Spleen (tissue), 11 donors: ENCODE results near the gene PRKACB. TPM values are rescaled to one million over a fixed set of nuclear protein-coding genes. Genes with fewer than 3 reads are reported as not detected.

ENCODE experiments used
- DNase-seq: peaks from one replicate; pipeline ENCODE4 v3.0.0-alpha.2; 2020
- H3K27ac ChIP-seq, 8 donors: fragments of 200-600 bp; sonication (generic) in 7 of 8; 1 replicate in 4 of 8; 2 replicates in 4 of 8; pipeline versions ENCODE4 v1.5.0 to v1.8.0; 2016 to 2021; ENCODE audit warnings: inconsistent platforms in 4 of 8, mild to moderate bottlenecking in 4 of 8, moderate library complexity in 1 of 8
- H3K27me3 ChIP-seq, 7 donors: fragments of 200-600 bp; sonication (generic) in 6 of 7; replicated peaks in 1 of 7; 1 replicate in 4 of 7; 2 replicates in 3 of 7; pipeline versions ENCODE4 v1.5.0 to v1.8.0; 2016 to 2021; ENCODE audit warnings: inconsistent platforms in 3 of 7, mild to moderate bottlenecking in 1 of 7
- H3K36me3 ChIP-seq, 6 donors: fragments of 200-600 bp; sonication (generic) in 5 of 6; 1 replicate in 4 of 6; 2 replicates in 2 of 6; pipeline versions ENCODE4 v1.5.0 to v1.8.0; 2016 to 2021; ENCODE audit warnings: inconsistent platforms in 2 of 6
- H3K4me1 ChIP-seq, 6 donors: fragments of 200-600 bp; sonication (generic) in 5 of 6; 1 replicate in 3 of 6; 2 replicates in 3 of 6; pipeline versions ENCODE4 v1.5.0 to v1.8.0; 2016 to 2021; ENCODE audit warnings: inconsistent platforms in 3 of 6
- H3K4me3 ChIP-seq, 8 donors: fragments of 200-600 bp; sonication (generic) in 7 of 8; 1 replicate in 4 of 8; 2 replicates in 4 of 8; pipeline versions ENCODE4 v1.5.0 to v1.8.0; 2016 to 2021; ENCODE audit warnings: inconsistent platforms in 4 of 8, mild to moderate bottlenecking in 4 of 8, moderate library complexity in 2 of 8
- H3K9me3 ChIP-seq, 8 donors: fragments of 200-600 bp; sonication (generic) in 7 of 8; 1 replicate in 4 of 8; 2 replicates in 4 of 8; pipeline versions ENCODE4 v1.5.0 to v1.8.0; 2016 to 2021; ENCODE audit warnings: inconsistent platforms in 4 of 8
- POLR2A ChIP-seq, 3 donors: fragments of 450-650 bp; IDR thresholded peaks; one replicate each; pipeline ENCODE4 v1.5.1; 2017; ENCODE audit warnings: antibody characterized with exemption in 3 of 3, mild to moderate bottlenecking in 1 of 3
- POLR2AphosphoS5 ChIP-seq, 3 donors: sonication (generic); formaldehyde crosslinking; IDR thresholded peaks; one replicate each; pipeline ENCODE4 v1.5.1; 2017; ENCODE audit warnings: antibody characterized with exemption in 3 of 3
- WGBS, 5 donors: extraction: QIAGEN DNeasy Blood & Tissue Kit in 3 of 5; methylation state at CpG; one replicate each; pipeline versions ENCODE4 v1.1.5 to v1.1.7; 2013 to 2018; 5-methylcytosine and 5-hydroxymethylcytosine counted together
- intact Hi-C: fragments of 100-400 bp; cut with DNase I; formaldehyde crosslinking; loops from one replicate; pipeline ENCODE4 v1.15.0; 2023; ENCODE audit warnings: low total_unique reads
- polyA plus RNA-seq, 3 donors: library from polyadenylated mRNA; stranded (reverse); fragments of 200-250 nt; gene quantifications; one replicate each; pipeline ENCODE4 v1.2.1, GENCODE V29; 2013
- total RNA-seq, 7 donors: library from RNA; depleted of rRNA in 3 of 7; stranded (reverse); fragments of >200 nt in 3 of 7; fragmentation: NEBNext Ultra II Directional in 4 of 7; extraction: Animal tissue kit (Norgen Biotek cat#: 25700) in 4 of 7; gene quantifications; one replicate each; pipeline versions ENCODE4 v1.1.0 to v1.2.1, GENCODE V29; 2016 to 2021
- TF ChIP-seq, protein P1 (sequence below), 11 experiments: fragments of 200-600 bp in 7 of 11; fragments of 450-650 bp in 4 of 11; sonication (generic) in 4 of 11; IDR thresholded peaks in 8 of 11; conservative IDR thresholded peaks in 3 of 11; 1 replicate in 7 of 11; 2 replicates in 4 of 11; pipeline versions ENCODE4 v1.4.0 to v1.8.0; 2016 to 2021; ENCODE audit warnings: antibody characterized with exemption in 11 of 11, inconsistent platforms in 4 of 11, mild to moderate bottlenecking in 1 of 11
- donor health status: healthy with polysubstance abuse.
- donor health status: DM: no; HTN: no; CAD: no; lungs with moderate emphysema.
- donor health status: DM: no; HTN: no; CAD: no.
- donor health status: Bipolar disorder and iron deficiency.
- donor health status: healthy.
- donor health status: DM: no; HTN: no; CAD: no.
- donor health status: DM: yes; HTN: yes; CAD: no.

PRKACB gene
- total and polyA plus RNA-seq, 10 donors: 21.0 to 93.0 (median 61.1) TPM

DNA sequence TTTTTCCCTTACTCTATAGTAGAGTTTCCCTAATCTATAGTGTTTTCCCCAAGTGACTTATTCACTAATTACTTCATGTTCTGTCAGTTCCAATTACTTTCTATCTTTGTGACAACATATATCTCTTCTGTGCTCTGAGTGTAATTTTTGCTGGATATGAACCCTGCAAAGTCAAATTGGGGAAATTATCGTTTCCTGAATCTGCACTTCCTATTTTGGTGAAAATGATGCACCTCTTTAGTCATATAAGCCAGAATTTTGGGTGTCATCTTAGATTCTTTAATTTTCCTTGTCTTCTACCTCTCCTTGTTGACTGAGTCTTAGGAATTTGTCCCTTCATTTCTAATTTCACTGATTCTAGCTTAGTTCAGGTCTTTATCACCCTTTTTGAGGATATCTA lies 33.4 kb upstream of the PRKACB start:
- WGBS, 5 donors: 60 to 96% (median 80%) methylated on average over 1 of the region's 1 CpG
- peaks cover 0 to 7% (median 6%) of the 10 kb centered on the region in 8 donors for H3K9me3 ChIP-seq

DNA sequence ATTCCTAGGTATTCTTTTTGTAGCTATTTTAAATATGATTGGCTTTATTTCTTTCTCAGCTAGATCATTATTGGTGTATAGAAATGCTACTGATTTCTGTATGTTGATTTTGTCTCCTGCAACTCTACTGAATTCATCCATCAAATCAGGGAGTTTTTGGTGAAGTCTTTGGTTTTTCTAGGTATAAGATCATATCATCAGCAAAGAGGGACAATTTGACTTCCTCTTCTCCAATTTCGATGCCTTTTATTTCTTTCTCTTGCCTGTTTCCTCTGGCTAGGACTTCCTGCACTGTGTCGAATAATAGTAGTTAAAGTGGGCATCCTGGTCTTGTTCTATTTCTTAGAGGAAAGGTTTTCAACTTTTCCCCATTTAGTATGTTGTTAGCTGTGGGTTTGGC lies 27.5 kb upstream of the PRKACB start:
- 14 to 27% (median 19%) methylated on average over 2 of the region's 2 CpGs for WGBS, 5 donors
- no peak overlapping the region for H3K27ac ChIP-seq
- intact Hi-C loops: no loop called here
- TF ChIP-seq, protein P1, sequence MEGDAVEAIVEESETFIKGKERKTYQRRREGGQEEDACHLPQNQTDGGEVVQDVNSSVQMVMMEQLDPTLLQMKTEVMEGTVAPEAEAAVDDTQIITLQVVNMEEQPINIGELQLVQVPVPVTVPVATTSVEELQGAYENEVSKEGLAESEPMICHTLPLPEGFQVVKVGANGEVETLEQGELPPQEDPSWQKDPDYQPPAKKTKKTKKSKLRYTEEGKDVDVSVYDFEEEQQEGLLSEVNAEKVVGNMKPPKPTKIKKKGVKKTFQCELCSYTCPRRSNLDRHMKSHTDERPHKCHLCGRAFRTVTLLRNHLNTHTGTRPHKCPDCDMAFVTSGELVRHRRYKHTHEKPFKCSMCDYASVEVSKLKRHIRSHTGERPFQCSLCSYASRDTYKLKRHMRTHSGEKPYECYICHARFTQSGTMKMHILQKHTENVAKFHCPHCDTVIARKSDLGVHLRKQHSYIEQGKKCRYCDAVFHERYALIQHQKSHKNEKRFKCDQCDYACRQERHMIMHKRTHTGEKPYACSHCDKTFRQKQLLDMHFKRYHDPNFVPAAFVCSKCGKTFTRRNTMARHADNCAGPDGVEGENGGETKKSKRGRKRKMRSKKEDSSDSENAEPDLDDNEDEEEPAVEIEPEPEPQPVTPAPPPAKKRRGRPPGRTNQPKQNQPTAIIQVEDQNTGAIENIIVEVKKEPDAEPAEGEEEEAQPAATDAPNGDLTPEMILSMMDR (IDR thresholded peaks at IDR 0.05 in 8 of 11, conservative IDR thresholded peaks at IDR 0.05 in 3 of 11): no peak
- no peak for TF ChIP-seq POLR2AphosphoS5 (IDR thresholded peaks at IDR 0.05)
- no peak for TF ChIP-seq POLR2A (IDR thresholded peaks at IDR 0.05)
- H3K9me3 ChIP-seq: no peaks in the 10 kb centered on the region
- no peak for DNase-seq
- no peak overlapping the region for H3K4me3 ChIP-seq
- H3K36me3 ChIP-seq: no peaks in the 10 kb centered on the region
- no peaks in the 10 kb centered on the region for H3K4me1 ChIP-seq
- no peaks in the 10 kb centered on the region for H3K27me3 ChIP-seq

More for the DNA sequence above, 33.4 kb upstream of the PRKACB start:
- Histone ChIP-seq H3K4me3 (no peak overlapping the region), H3K27me3 (no peaks in the 10 kb centered on the region), H3K27ac (no peak overlapping the region), H3K36me3 (no peaks in the 10 kb centered on the region), H3K4me1 (no peaks in the 10 kb centered on the region)
- intact Hi-C loops: no loop called here
- DNase-seq: no peak
- TF ChIP-seq POLR2A (IDR thresholded peaks at IDR 0.05) (no peak), POLR2AphosphoS5 (IDR thresholded peaks at IDR 0.05) (no peak)
- TF ChIP-seq, protein P1 (IDR thresholded peaks at IDR 0.05 in 8 of 11, conservative IDR thresholded peaks at IDR 0.05 in 3 of 11): no peak

DNA sequence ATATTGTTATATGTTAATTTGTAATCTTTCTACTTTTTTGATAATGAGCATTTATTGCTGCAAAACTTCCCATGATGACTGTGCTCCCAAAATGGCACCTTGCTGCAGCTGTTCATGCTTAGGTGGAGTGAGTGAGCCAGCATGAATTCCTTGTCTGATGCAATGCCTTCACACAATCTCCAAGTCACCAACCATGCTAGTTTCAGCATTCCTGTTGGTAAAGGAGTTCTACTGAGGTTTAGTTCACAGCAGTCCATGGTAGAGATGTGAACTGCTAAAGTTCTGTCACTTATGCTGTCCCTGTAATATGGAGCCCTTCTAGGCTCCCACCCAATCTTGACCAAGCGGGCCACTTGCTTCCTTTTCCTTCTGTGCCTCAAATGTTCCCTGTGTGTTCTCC lies 26.2 kb upstream of the PRKACB start:
- Histone ChIP-seq H3K36me3 (no peaks in the 10 kb centered on the region), H3K27ac (no peak overlapping the region), H3K4me1 (no peaks in the 10 kb centered on the region), H3K27me3 (no peaks in the 10 kb centered on the region), H3K4me3 (no peak overlapping the region), H3K9me3 (no peaks in the 10 kb centered on the region)
- DNase-seq: no peak
- intact Hi-C loops: no loop called here
- WGBS, 5 donors: 94 to 100% (median 96%) methylated on average over 1 of the region's 1 CpG
- TF ChIP-seq POLR2A (IDR thresholded peaks at IDR 0.05): no peak
- TF ChIP-seq POLR2AphosphoS5 (IDR thresholded peaks at IDR 0.05): no peak

DNA sequence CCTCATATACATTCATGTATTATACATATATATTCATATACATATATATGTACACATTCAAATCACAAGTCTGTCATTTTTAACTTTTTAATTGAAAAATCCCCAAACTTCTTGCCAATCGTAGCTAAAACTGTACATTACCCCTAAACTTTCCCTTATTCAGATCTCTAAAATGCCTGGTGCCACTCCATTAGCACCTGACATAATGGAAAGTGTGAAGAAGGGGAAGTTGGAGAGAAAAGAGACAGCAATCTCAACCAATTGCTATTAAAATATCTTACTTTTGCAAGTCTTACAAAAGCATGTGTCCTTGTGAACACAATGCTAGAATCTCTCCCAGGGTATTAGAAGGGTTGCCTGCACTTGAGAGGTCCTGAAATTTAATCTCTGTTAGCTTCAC lies 22.7 kb upstream of the PRKACB start:
- H3K4me3 ChIP-seq: no peak overlapping the region
- no peaks in the 10 kb centered on the region for H3K9me3 ChIP-seq
- 55 to 74% (median 67%) methylated on average over 1 of the region's 1 CpG for WGBS, 5 donors
- H3K36me3 ChIP-seq: no peaks in the 10 kb centered on the region
- H3K27me3 ChIP-seq: no peaks in the 10 kb centered on the region
- no peaks in the 10 kb centered on the region for H3K4me1 ChIP-seq
- H3K27ac ChIP-seq: no peak overlapping the region
- intact Hi-C loops: loop anchor here (5.0 kb wide), 1 partner anchor 194 kb away; no protein-coding TSS in a partner anchor
- no peak for DNase-seq
- TF ChIP-seq POLR2A (IDR thresholded peaks at IDR 0.05): no peak
- TF ChIP-seq, protein P1 (IDR thresholded peaks at IDR 0.05 in 8 of 11, conservative IDR thresholded peaks at IDR 0.05 in 3 of 11): no peak
- no peak for TF ChIP-seq POLR2AphosphoS5 (IDR thresholded peaks at IDR 0.05)
